ENCODE measurements around the gene STAT5B.
"Not testable (repeated sequence)": the region's sequence is repeated elsewhere in the genome, so short reads cannot be mapped to it uniquely, and the experiment has no call there.

STAT5B gene

GRCh38 chr17:42270170-42270535, 6.0 kb downstream of the STAT5B start:
- no peak for DNase-seq (ENCODE audit: low read depth in 1 of 2, low spot score in 1 of 2)

GRCh38 chr17:42268236-42268635, 8.0 kb downstream of the STAT5B start:
- no peak for DNase-seq (ENCODE audit: low read depth in 1 of 2, low spot score in 1 of 2)

GRCh38 chr17:42266918-42267766, 9.0 kb downstream of the STAT5B start:
- no peak for DNase-seq (ENCODE audit: low read depth in 1 of 2, low spot score in 1 of 2)

- no peak for DNase-seq (ENCODE audit: low read depth in 1 of 2, low spot score in 1 of 2)
Observed at GRCh38 chr17:42266462-42266861, 9.7 kb downstream of the STAT5B start.

- not testable (repeated sequence) for DNase-seq (ENCODE audit: low read depth in 1 of 2, low spot score in 1 of 2)
Observed at GRCh38 chr17:42264366-42264765, 11.8 kb downstream of the STAT5B start.

GRCh38 chr17:42260318-42260717, 15.9 kb downstream of the STAT5B start:
- DNase-seq (ENCODE audit: low read depth in 1 of 2, low spot score in 1 of 2), result no peak

- no peak for DNase-seq (ENCODE audit: low read depth in 1 of 2, low spot score in 1 of 2)
Observed at GRCh38 chr17:42255445-42255844, 20.7 kb downstream of the STAT5B start.

GRCh38 chr17:42253578-42253977, 22.6 kb downstream of the STAT5B start:
- DNase-seq (ENCODE audit: low read depth in 1 of 2, low spot score in 1 of 2), result no peak

- DNase-seq (ENCODE audit: low read depth in 1 of 2, low spot score in 1 of 2), result no peak
Observed at GRCh38 chr17:42252597-42253550, 23.3 kb downstream of the STAT5B start.

GRCh38 chr17:42251115-42251514, 25.1 kb downstream of the STAT5B start:
- DNase-seq (ENCODE audit: low read depth in 1 of 2, low spot score in 1 of 2), result no peak

- no peak for DNase-seq (ENCODE audit: low read depth in 1 of 2, low spot score in 1 of 2)
Observed at GRCh38 chr17:42249681-42250446, 26.3 kb downstream of the STAT5B start.

- DNase-seq (ENCODE audit: low read depth in 1 of 2, low spot score in 1 of 2), result peak; percentile 36 to 59
Observed at GRCh38 chr17:42248351-42249179, 27.6 kb downstream of the STAT5B start.

GRCh38 chr17:42247734-42248133, 28.5 kb downstream of the STAT5B start:
- DNase-seq (ENCODE audit: low read depth in 1 of 2, low spot score in 1 of 2), result no peak

- DNase-seq (ENCODE audit: low read depth in 1 of 2, low spot score in 1 of 2), result no peak
Observed at GRCh38 chr17:42246515-42246914, 29.7 kb downstream of the STAT5B start.

- not testable (repeated sequence) for DNase-seq (ENCODE audit: low read depth in 1 of 2, low spot score in 1 of 2)
Observed at GRCh38 chr17:42245183-42245582, 31.0 kb downstream of the STAT5B start.

GRCh38 chr17:42244116-42244515, 32.1 kb downstream of the STAT5B start:
- not testable (repeated sequence) for DNase-seq (ENCODE audit: low read depth in 1 of 2, low spot score in 1 of 2)

GRCh38 chr17:42243493-42243982, 32.7 kb downstream of the STAT5B start:
- DNase-seq (ENCODE audit: low read depth in 1 of 2, low spot score in 1 of 2), result no peak

GRCh38 chr17:42241871-42242270, 34.3 kb downstream of the STAT5B start:
- no peak for DNase-seq (ENCODE audit: low read depth in 1 of 2, low spot score in 1 of 2)

GRCh38 chr17:42240863-42241262, 35.3 kb downstream of the STAT5B start:
- not testable (repeated sequence) for DNase-seq (ENCODE audit: low read depth in 1 of 2, low spot score in 1 of 2)

- no peak for DNase-seq (ENCODE audit: low read depth in 1 of 2, low spot score in 1 of 2)
Observed at GRCh38 chr17:42240201-42240600, 36.0 kb downstream of the STAT5B start.

Measured in stimulated activated CD4-positive, alpha-beta T cell treated with anti-CD3 and anti-CD28 coated beads, Interleukin-15, amount 100 ng/mL, for 1 hour (primary cell).